ENCODE results near the gene CIBAR2. TPM values are rescaled to one million over a fixed set of nuclear protein-coding genes. Genes with fewer than 3 reads are reported as not detected.

The CIBAR2 gene
- total and polyA plus RNA-seq, 9 of the 15 experiments (the other 6 are each of a cell fraction or from before 2014, with no cell fraction given) = not detected

DNA sequence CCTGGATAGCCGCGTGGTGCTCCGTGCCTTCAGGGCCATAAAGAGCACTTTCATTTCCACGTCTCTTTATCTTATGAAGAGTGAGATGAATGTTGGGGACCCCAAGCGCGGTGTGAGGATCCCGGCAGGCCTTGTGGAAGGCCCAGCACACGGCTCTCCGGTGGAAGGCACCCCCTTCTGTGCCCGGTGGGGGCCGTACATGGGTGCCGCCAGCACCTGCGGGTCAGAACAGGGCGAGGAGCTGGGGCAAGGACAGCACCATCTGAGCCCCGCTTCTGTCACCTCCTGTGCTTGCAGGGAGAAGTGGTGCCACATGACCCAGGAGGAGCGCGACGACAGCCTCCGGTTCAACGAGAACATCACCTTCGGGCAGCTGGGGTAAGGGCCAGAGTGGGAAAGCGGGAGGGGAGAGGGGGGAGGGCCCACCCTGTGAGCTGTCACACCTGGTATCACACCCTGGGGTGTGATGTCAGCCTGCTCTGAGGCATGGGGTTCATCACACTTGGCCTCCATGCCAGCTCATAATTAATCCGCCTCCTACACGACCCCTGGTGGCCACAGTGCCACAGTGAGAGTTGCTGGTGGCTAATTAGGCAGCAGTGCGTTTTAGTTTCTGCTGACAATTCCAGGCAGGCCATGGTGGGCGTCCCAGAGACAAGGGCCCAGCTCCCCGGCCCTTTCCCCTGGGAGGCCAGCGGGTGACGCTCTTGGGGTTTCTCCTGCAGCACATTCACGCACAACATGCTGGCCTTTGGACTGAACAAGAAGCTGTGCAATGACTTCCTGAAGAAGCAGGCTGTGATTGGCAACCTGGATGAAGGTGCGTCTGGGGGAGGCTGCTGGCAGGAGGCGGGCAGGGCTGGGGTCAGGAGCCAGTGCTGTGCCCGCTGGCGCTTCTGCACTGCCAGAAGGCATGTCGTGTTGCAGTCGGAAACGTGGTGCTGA, 25.7 kb downstream of the CIBAR2 start (continued):
- TF ChIP-seq, protein P1, sequence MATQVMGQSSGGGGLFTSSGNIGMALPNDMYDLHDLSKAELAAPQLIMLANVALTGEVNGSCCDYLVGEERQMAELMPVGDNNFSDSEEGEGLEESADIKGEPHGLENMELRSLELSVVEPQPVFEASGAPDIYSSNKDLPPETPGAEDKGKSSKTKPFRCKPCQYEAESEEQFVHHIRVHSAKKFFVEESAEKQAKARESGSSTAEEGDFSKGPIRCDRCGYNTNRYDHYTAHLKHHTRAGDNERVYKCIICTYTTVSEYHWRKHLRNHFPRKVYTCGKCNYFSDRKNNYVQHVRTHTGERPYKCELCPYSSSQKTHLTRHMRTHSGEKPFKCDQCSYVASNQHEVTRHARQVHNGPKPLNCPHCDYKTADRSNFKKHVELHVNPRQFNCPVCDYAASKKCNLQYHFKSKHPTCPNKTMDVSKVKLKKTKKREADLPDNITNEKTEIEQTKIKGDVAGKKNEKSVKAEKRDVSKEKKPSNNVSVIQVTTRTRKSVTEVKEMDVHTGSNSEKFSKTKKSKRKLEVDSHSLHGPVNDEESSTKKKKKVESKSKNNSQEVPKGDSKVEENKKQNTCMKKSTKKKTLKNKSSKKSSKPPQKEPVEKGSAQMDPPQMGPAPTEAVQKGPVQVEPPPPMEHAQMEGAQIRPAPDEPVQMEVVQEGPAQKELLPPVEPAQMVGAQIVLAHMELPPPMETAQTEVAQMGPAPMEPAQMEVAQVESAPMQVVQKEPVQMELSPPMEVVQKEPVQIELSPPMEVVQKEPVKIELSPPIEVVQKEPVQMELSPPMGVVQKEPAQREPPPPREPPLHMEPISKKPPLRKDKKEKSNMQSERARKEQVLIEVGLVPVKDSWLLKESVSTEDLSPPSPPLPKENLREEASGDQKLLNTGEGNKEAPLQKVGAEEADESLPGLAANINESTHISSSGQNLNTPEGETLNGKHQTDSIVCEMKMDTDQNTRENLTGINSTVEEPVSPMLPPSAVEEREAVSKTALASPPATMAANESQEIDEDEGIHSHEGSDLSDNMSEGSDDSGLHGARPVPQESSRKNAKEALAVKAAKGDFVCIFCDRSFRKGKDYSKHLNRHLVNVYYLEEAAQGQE (IDR thresholded peaks at IDR 0.05; ENCODE audit: borderline replicate concordance) = peak; percentile 82
- TF ChIP-seq, protein P1 (CRISPR knock-in tag; IDR thresholded peaks at IDR 0.05; ENCODE audit: low read depth) = no peak
- TF ChIP-seq DEAF1 (CRISPR knock-in tag; IDR thresholded peaks at IDR 0.05) (peak; percentile 56), SREBF2 (CRISPR knock-in tag; IDR thresholded peaks at IDR 0.05) (no peak), STAT6 (CRISPR knock-in tag; IDR thresholded peaks at IDR 0.05) (no peak), ZNF24 (IDR thresholded peaks at IDR 0.05) (no peak)

All from K562 (cell line).